H1 (cell line): ENCODE results near the gene C2. TPM values are rescaled to one million over a fixed set of nuclear protein-coding genes. Genes with fewer than 3 reads are reported as not detected.

Experiments used
- CTCF ChIA-PET: fragments of 300-600 bp; sonication (Branson Sonifier 250); formaldehyde crosslinking; loops from one replicate; lab custom pipeline; 2021; ENCODE audit not compliant: partially characterized antibody; lab: Charles Lee
- POLR2A ChIA-PET: fragments of 300-600 bp; sonication (Branson Sonifier 250); formaldehyde crosslinking; loops from one replicate; lab custom pipeline; 2021; ENCODE audit warnings: inconsistent platforms; ENCODE audit not compliant: partially characterized antibody; lab: Charles Lee
- DNase-seq, 2 experiments: peaks; one replicate each; pipeline versions ENCODE4 v3.0.0 to v3.0.0-alpha.2; 2010 to 2022; ENCODE audit warnings: low spot score in 2 of 2, low read depth in 1 of 2, mixed read lengths in 1 of 2
- FAIRE-seq: peaks from 2 replicates; lab custom pipeline; 2011; peaks lifted over from hg19 to GRCh38; lab: Jason Lieb, UNC
- H2AFZ ChIP-seq: 2 replicates; pipeline ENCODE4 v1.8.1; 2012; ENCODE audit warnings: low read length, inconsistent platforms
- H2AK5ac ChIP-seq: 2 replicates; pipeline ENCODE4 v1.6.1; 2013; ENCODE audit warnings: low read depth, low read length
- H2BK120ac ChIP-seq: replicated peaks from 2 replicates; pipeline ENCODE3; 2013; ENCODE audit warnings: low read depth, low read length, inconsistent platforms
- H2BK12ac ChIP-seq: 2 replicates; pipeline ENCODE4 v1.6.1; 2013; ENCODE audit warnings: low read depth, low read length
- H2BK15ac ChIP-seq: 2 replicates; pipeline ENCODE4 v1.6.1; 2013; ENCODE audit warnings: low read length
- H2BK20ac ChIP-seq: 2 replicates; pipeline ENCODE4 v1.6.1; 2013; ENCODE audit warnings: low read length
- H2BK5ac ChIP-seq: 2 replicates; pipeline ENCODE4 v1.6.1; 2013; ENCODE audit warnings: low read depth, low read length
- H3K14ac ChIP-seq: 2 replicates; pipeline ENCODE4 v1.6.1; 2013; ENCODE audit warnings: inconsistent platforms; ENCODE audit not compliant: insufficient read length
- H3K18ac ChIP-seq: 2 replicates; pipeline ENCODE4 v1.6.1; 2013; ENCODE audit warnings: low read length; ENCODE audit errors: extremely low read depth
- H3K23ac ChIP-seq: 2 replicates; pipeline ENCODE4 v1.6.1; 2013; ENCODE audit warnings: inconsistent platforms; ENCODE audit not compliant: insufficient read length
- H3K23me2 ChIP-seq: 2 replicates; pipeline ENCODE4 v1.6.1; 2013; ENCODE audit warnings: low read depth, low read length
- H3K27ac ChIP-seq: 2 replicates; pipeline ENCODE4 v1.6.1; 2011; ENCODE audit warnings: low read depth, low read length, inconsistent platforms
- H3K27me3 ChIP-seq, 4 experiments: replicated peaks in 1 of 4; 1 replicate in 1 of 4; 2 replicates in 3 of 4; pipeline versions ENCODE4 v1.6.1 to v1.8.1; 2011 to 2013; ENCODE audit warnings: low read length in 3 of 4, mild to moderate bottlenecking in 3 of 4, inconsistent platforms in 2 of 4, mixed read lengths in 2 of 4, moderate library complexity in 1 of 4; ENCODE audit not compliant: control insufficient read depth in 3 of 4, insufficient read depth in 3 of 4; ENCODE audit errors: extremely low read depth in 1 of 4
- H3K36me3 ChIP-seq, 4 experiments: 2 replicates each; pipeline versions ENCODE4 v1.6.1 to v1.8.1; 2011 to 2013; ENCODE audit warnings: mild to moderate bottlenecking in 4 of 4, low read length in 3 of 4, moderate library complexity in 2 of 4, control low read depth in 1 of 4, inconsistent platforms in 1 of 4; ENCODE audit not compliant: insufficient read depth in 4 of 4, control insufficient read depth in 2 of 4
- H3K4ac ChIP-seq: replicated peaks from 2 replicates; pipeline ENCODE3; 2013; ENCODE audit warnings: low read length, low read depth, mixed read lengths, inconsistent platforms; ENCODE audit not compliant: insufficient read length
- H3K4me1 ChIP-seq, 4 experiments: replicated peaks in 1 of 4; 1 replicate in 1 of 4; 2 replicates in 3 of 4; pipeline versions ENCODE4 v1.6.1 to v1.8.1; 2011 to 2013; ENCODE audit warnings: low read length in 3 of 4, inconsistent platforms in 2 of 4, mixed read lengths in 1 of 4; ENCODE audit not compliant: insufficient read depth in 4 of 4, control insufficient read depth in 3 of 4
- H3K4me2 ChIP-seq, 2 experiments: 2 replicates each; pipeline versions ENCODE4 v1.6.1 to v1.8.1; 2011 to 2013; ENCODE audit warnings: low read depth in 2 of 2, low read length in 2 of 2, control low read depth in 1 of 2, inconsistent platforms in 1 of 2, mild to moderate bottlenecking in 1 of 2; ENCODE audit not compliant: insufficient read depth in 1 of 2
- H3K4me3 ChIP-seq, 4 experiments: fragments of 200-600, 300-600 bp in 1 of 4; sonication (generic), shearing (Covaris generic), sonication (Bioruptor Twin) in 1 of 4; 2 replicates each; pipeline versions ENCODE4 v1.5.1 to v1.8.1; 2011 to 2016; ENCODE audit warnings: low read length in 4 of 4, low read depth in 3 of 4, control low read depth in 2 of 4, inconsistent platforms in 2 of 4, mild to moderate bottlenecking in 2 of 4, mixed read lengths in 1 of 4, moderate library complexity in 1 of 4; ENCODE audit not compliant: insufficient read depth in 2 of 4; ENCODE audit errors: extremely low read depth in 1 of 4
- H3K56ac ChIP-seq: replicated peaks from 2 replicates; pipeline ENCODE3; 2013; ENCODE audit warnings: low read depth, mild to moderate bottlenecking, mixed read lengths, low read length, inconsistent platforms; ENCODE audit not compliant: insufficient read length
- H3K79me1 ChIP-seq: 2 replicates; pipeline ENCODE4 v1.6.1; 2013; ENCODE audit warnings: low read depth, low read length, control low read depth
- H3K79me2 ChIP-seq, 2 experiments: 2 replicates each; pipeline versions ENCODE4 v1.6.1 to v1.8.1; 2012 to 2013; ENCODE audit warnings: low read length in 2 of 2, mild to moderate bottlenecking in 2 of 2, inconsistent platforms in 1 of 2; ENCODE audit not compliant: insufficient read depth in 2 of 2, control insufficient read depth in 1 of 2
- H3K9ac ChIP-seq, 4 experiments: replicated peaks in 1 of 4; 1 replicate in 1 of 4; 2 replicates in 3 of 4; pipeline versions ENCODE4 v1.6.1 to v1.8.1; 2011 to 2013; ENCODE audit warnings: low read depth in 3 of 4, low read length in 3 of 4, control low read depth in 2 of 4, mild to moderate bottlenecking in 2 of 4, moderate library complexity in 2 of 4, inconsistent platforms in 1 of 4; ENCODE audit errors: extremely low read depth in 1 of 4
- H3K9me3 ChIP-seq, 2 experiments: 2 replicates each; pipeline versions ENCODE4 v1.6.1 to v1.8.1; 2012 to 2013; ENCODE audit warnings: mild to moderate bottlenecking in 2 of 2, moderate library complexity in 2 of 2, control low read depth in 1 of 2, inconsistent platforms in 1 of 2, low read depth in 1 of 2, low read length in 1 of 2, mixed read lengths in 1 of 2; ENCODE audit not compliant: insufficient read depth in 2 of 2
- H4K20me1 ChIP-seq, 2 experiments: replicated peaks in 1 of 2; 2 replicates each; pipeline versions ENCODE3 to v1.8.1; 2011 to 2013; ENCODE audit warnings: inconsistent platforms in 2 of 2, low read length in 2 of 2, mild to moderate bottlenecking in 1 of 2; ENCODE audit not compliant: insufficient read depth in 2 of 2, control insufficient read depth in 1 of 2
- H4K5ac ChIP-seq: 2 replicates; pipeline ENCODE4 v1.6.1; 2013; ENCODE audit warnings: low read length, low read depth, mixed read lengths, inconsistent platforms; ENCODE audit not compliant: insufficient read length
- H4K8ac ChIP-seq: 2 replicates; pipeline ENCODE4 v1.8.0; 2013; ENCODE audit warnings: mild to moderate bottlenecking, moderate library complexity, low read length, inconsistent platforms; ENCODE audit not compliant: insufficient read depth; ENCODE audit errors: extremely low read depth
- H4K91ac ChIP-seq: replicated peaks from 2 replicates; pipeline ENCODE3; 2013; ENCODE audit warnings: low read length, mixed read lengths, inconsistent platforms; ENCODE audit not compliant: insufficient read length
- CHD1 ChIP-seq: IDR thresholded peaks from 2 replicates; pipeline ENCODE4 v1.6.1; 2012; ENCODE audit warnings: low read depth, low read length, improper control_type of control experiment
- CREB1 ChIP-seq: IDR thresholded peaks from 2 replicates; pipeline ENCODE4 v1.6.1; 2012; ENCODE audit warnings: inconsistent platforms
- CTBP2 ChIP-seq: IDR thresholded peaks from 2 replicates; pipeline ENCODE4 v1.7.0; 2011; ENCODE audit warnings: borderline replicate concordance, mild to moderate bottlenecking, moderate library complexity, mixed read lengths, low read length; ENCODE audit not compliant: insufficient read depth, insufficient read length
- CTCF ChIP-seq, 3 experiments: IDR thresholded peaks; 1 replicate in 2 of 3; 2 replicates in 1 of 3; pipeline versions ENCODE4 v1.5.1 to v1.6.1; 2011; ENCODE audit warnings: low read length in 3 of 3, mild to moderate bottlenecking in 3 of 3, inconsistent platforms in 2 of 3, low read depth in 1 of 3, moderate library complexity in 1 of 3; ENCODE audit not compliant: insufficient read depth in 1 of 3; ENCODE audit errors: control extremely low read depth in 1 of 3
- JUND ChIP-seq: IDR thresholded peaks from 2 replicates; pipeline ENCODE4 v1.6.1; 2011; ENCODE audit warnings: mild to moderate bottlenecking, improper control_type of control experiment, low read length
- KDM5A ChIP-seq: fragments of 200-600 bp; IDR thresholded peaks from 2 replicates; pipeline ENCODE4 v1.7.1; 2012; ENCODE audit warnings: mild to moderate bottlenecking, low read length, inconsistent platforms, mixed read lengths
- MAFK ChIP-seq: IDR thresholded peaks from 2 replicates; pipeline ENCODE4 v1.6.1; 2012; ENCODE audit warnings: low read depth, mild to moderate bottlenecking, improper control_type of control experiment, low read length
- PHF8 ChIP-seq: fragments of 200-600 bp; sonication (generic); conservative IDR thresholded peaks from 2 replicates; pipeline ENCODE4 v1.7.1; 2012; ENCODE audit warnings: low read depth, mild to moderate bottlenecking, inconsistent platforms, low read length, moderate library complexity
- SP1 ChIP-seq: IDR thresholded peaks from 2 replicates; pipeline ENCODE4 v1.6.1; 2011; ENCODE audit warnings: low read depth, low read length
- TEAD4 ChIP-seq: IDR thresholded peaks from 2 replicates; pipeline ENCODE4 v1.6.1; 2012; ENCODE audit warnings: low read depth, low read length, inconsistent platforms, mixed read lengths
- WGBS, 2 experiments: shearing (Covaris generic) in 1 of 2; methylation state at CpG; one replicate each; pipeline versions ENCODE4 v1.1.6 to v1.1.7; 2013 to 2015; ENCODE audit warnings: low lambda C conversion rate in 2 of 2, mixed read lengths in 2 of 2, inconsistent platforms in 1 of 2, low coverage in 1 of 2, missing lambda C conversion rate in 1 of 2; ENCODE audit not compliant: insufficient replicate concordance in 2 of 2, insufficient coverage in 1 of 2, insufficient read length in 1 of 2; ENCODE audit errors: extremely low coverage in 1 of 2, missing lambda C conversion rate in 1 of 2; 5-methylcytosine and 5-hydroxymethylcytosine counted together
- polyA plus RNA-seq, 7 experiments: library from polyadenylated mRNA; depleted of rRNA in 3 of 7; stranded (reverse) in 5 of 7; unstranded in 2 of 7; fragments of >200 nt in 5 of 7; fragments of 200-250 nt in 2 of 7; gene quantifications; 1 replicate in 5 of 7; 2 replicates in 1 of 7; 4 replicates in 1 of 7; pipeline versions ENCODE4 v1.2.1 to v1.2.3, GENCODE V29; 2011 to 2013; ENCODE audit warnings: missing spikeins in 2 of 7, mixed read lengths in 2 of 7
- total RNA-seq: library from RNA; stranded (reverse); fragmentation: NEBNext Ultra II Directional; extraction: Animal tissue kit (Norgen Biotek cat#: 25700); gene quantifications from 2 replicates; pipeline ENCODE4 v1.2.1, GENCODE V29; 2021

Gene C2
- total and polyA plus RNA-seq, 2 of the 8 experiments (the other 6 are each of a cell fraction or from before 2014, with no cell fraction given) = 0.26 to 0.38 TPM

DNA sequence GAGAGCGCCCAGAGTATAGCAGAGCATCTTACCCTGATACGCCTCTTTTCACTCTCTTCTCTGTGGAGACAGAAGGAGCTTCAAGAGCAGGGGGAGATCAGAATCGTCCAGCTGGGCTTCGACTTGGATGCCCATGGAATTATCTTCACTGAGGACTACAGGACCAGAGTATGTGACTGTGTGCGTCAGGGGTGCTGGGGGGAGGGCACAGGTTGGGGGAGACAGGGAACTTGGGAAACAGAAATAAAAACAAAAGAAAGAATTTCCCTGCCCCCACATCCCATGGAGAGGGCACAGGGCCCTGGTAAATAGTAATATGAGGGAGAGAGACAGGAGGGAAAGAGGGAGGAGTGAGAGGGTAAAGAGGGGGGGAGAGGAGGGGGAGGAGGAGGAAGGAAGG lies 51.3 kb downstream of the C2 start:
- Histone ChIP-seq H3K4ac (no peak overlapping the region), H2BK15ac (no peak overlapping the region), H2BK5ac (no peak overlapping the region), H2AFZ (no peak overlapping the region), H2AK5ac (no peak overlapping the region), H3K9me3 (peaks cover 0 to 5% of the 10 kb centered on the region in 2 experiments; a peak in 1 of 4 replicates), H4K91ac (no peak overlapping the region), H3K18ac (no peak overlapping the region), H3K9ac (no peak overlapping the region), H3K23me2 (no peaks in the 10 kb centered on the region), H3K14ac (peak overlapping the region; percentile 77), H4K5ac (no peak overlapping the region), H4K20me1 (no peaks in the 10 kb centered on the region), H2BK12ac (no peak overlapping the region), H3K4me3 (no peak overlapping the region), H3K79me2 (0 out of 4 replicates have a peak, but pooled peaks cover 0 to under 1% of the 10 kb centered on the region in 2 experiments), H3K4me1 (no peaks in the 10 kb centered on the region), H3K4me2 (no peak overlapping the region), H3K36me3 (peaks cover 0 to 3% (median 1%) of the 10 kb centered on the region in 4 experiments; a peak in 3 of 8 replicates), H3K56ac (no peak overlapping the region), H2BK20ac (no peak overlapping the region), H3K27ac (no peak overlapping the region), H2BK120ac (no peak overlapping the region), H3K27me3 (no peaks in the 10 kb centered on the region), H3K79me1 (no peaks in the 10 kb centered on the region), H4K8ac (no peak overlapping the region), H3K23ac (no peak overlapping the region)
- whole genome bisulfite sequencing, 2 experiments = 82% methylated on average over 5 of the region's 5 CpGs; no CpG with 5 or more reads in 1 of the 2 experiments
- DNase-seq (no peak), FAIRE-seq (no peak)
- ChIA-PET CTCF (interaction anchor here (1.1 to 1.8 kb wide), 2 partner anchors 69 to 140 kb away, joined by 3 to 9 read pairs; no protein-coding TSS in a partner anchor), POLR2A (interaction anchor here (1.0 to 1.2 kb wide), 2 partner anchors 17 to 26 kb away, joined by 3 read pairs; no protein-coding TSS in a partner anchor)
- no peak for TF ChIP-seq CTBP2
- no peak for TF ChIP-seq KDM5A
- no peak for TF ChIP-seq CTCF (IDR thresholded peaks at IDR 0.05; ENCODE audit: control extremely low read depth in 1 of 3, insufficient read depth in 1 of 3, low read depth in 1 of 3, low read length in 3 of 3)
- no peak for TF ChIP-seq PHF8
- no peak for TF ChIP-seq MAFK
- no peak for TF ChIP-seq SP1
- no peak for TF ChIP-seq JUND
- no peak for TF ChIP-seq CREB1
- no peak for TF ChIP-seq TEAD4
- TF ChIP-seq CHD1 = no peak
